ENCODE results near the gene CNTNAP5. TPM values are rescaled to one million over a fixed set of nuclear protein-coding genes. Genes with fewer than 3 reads are reported as not detected.

The CNTNAP5 gene
- total and polyA plus RNA-seq, 4 experiments from 2014 or later: not detected

DNA sequence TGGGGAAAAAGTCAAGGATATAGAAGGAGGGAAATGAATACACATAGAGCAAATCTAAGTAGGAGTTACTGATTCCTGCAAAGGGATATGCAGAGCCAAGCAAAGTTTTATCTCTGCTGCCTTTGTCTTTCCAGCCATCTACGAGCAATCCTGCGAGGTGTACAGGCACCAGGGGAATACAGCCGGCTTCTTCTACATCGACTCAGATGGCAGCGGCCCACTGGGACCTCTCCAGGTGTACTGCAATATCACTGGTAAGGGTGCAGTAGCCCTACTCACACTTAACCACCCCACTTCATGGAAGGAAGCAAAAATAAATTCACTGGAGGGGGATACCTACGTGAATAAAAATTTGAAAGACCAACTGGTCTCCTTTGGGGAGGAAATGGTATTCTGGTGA lies 584.6 kb downstream of the CNTNAP5 start:
- H3K36me3 ChIP-seq (ENCODE audit: insufficient read depth, low read length): no peaks in the 10 kb centered on the region
- Mint-ChIP-seq H3K27me3 (no peaks in the 10 kb centered on the region), H3K36me3 (no peaks in the 10 kb centered on the region), H3K9me3 (peaks cover 0 to 8% (median 3%) of the 10 kb centered on the region in 8 donors), H3K4me3 (no peak overlapping the region), H3K27ac (no peak overlapping the region), H3K4me1 (no peaks in the 10 kb centered on the region)
- peaks cover 0 to 4% of the 10 kb centered on the region in 2 donors for H3K9me3 ChIP-seq (ENCODE audit: control insufficient read depth in 1 of 2, low read length in 2 of 2)
- DNase-seq: no peak
- intact Hi-C loops (cut with micrococcal nuclease): no loop called here
- H3K27me3 ChIP-seq (ENCODE audit: insufficient read depth, low read length): no peaks in the 10 kb centered on the region
- H3K4me1 ChIP-seq (ENCODE audit: insufficient read depth, low read length): no peaks in the 10 kb centered on the region
- H3K27ac ChIP-seq (ENCODE audit: low read depth, low read length): no peak overlapping the region
- ChIA-PET POLR2A (ENCODE audit: partially characterized antibody) (no interaction called here), CTCF (ENCODE audit: partially characterized antibody) (no interaction called here)
- no peak overlapping the region for H3K4me3 ChIP-seq (ENCODE audit: low read length in 2 of 2)

DNA sequence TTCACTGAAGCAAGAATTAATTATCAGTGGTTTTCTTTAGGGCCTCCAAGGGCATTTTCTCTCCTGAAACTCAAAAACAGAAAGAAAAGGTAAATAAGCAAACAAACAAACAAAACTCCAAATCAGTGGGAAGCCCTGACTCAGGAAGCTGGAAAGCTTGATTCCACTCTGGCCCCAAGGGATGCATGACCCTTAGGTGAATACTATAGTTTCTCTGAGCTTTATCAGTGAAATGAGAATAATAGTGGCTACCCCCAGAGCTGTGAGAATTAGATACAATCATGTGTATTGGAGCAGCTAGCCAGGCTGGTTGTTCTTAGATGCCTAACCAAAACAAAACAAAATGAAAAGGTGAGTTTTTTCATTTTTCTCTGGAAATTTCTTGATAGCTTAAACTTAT lies 585.1 kb downstream of the CNTNAP5 start:
- Mint-ChIP-seq H3K27ac (no peak overlapping the region), H3K36me3 (no peaks in the 10 kb centered on the region), H3K4me3 (no peak overlapping the region), H3K9me3 (peaks cover 0 to 8% (median 3%) of the 10 kb centered on the region in 8 donors), H3K4me1 (no peaks in the 10 kb centered on the region), H3K27me3 (no peaks in the 10 kb centered on the region)
- intact Hi-C loops (cut with micrococcal nuclease): no loop called here
- ChIA-PET CTCF (ENCODE audit: partially characterized antibody) (no interaction called here), POLR2A (ENCODE audit: partially characterized antibody) (no interaction called here)
- Histone ChIP-seq H3K27me3 (ENCODE audit: insufficient read depth, low read length) (no peaks in the 10 kb centered on the region), H3K9me3 (ENCODE audit: control insufficient read depth in 1 of 2, low read length in 2 of 2) (peaks cover 0 to 4% of the 10 kb centered on the region in 2 donors), H3K4me1 (ENCODE audit: insufficient read depth, low read length) (no peaks in the 10 kb centered on the region), H3K36me3 (ENCODE audit: insufficient read depth, low read length) (no peaks in the 10 kb centered on the region), H3K4me3 (ENCODE audit: low read length in 2 of 2) (no peak overlapping the region), H3K27ac (ENCODE audit: low read depth, low read length) (no peak overlapping the region)
- DNase-seq: no peak

DNA sequence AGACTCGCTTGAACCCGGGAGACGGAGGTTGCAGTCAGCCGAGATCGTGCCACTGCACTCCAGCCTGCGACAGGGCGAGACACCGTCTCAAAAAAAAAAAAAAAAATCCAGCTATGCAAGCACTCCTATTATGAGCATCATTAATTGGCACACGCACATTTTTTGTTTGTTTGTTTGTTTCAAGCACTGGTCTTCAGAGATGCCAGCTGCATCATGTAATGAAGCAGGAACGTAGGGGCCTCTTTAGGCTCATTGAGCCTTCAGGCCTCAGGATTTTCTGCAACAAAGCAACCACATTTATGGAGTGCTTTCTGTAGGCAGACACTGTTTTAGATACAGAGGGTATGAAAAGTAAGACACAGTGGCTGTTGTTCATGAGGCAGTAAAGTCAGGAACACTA lies 585.8 kb downstream of the CNTNAP5 start:
- H3K27ac ChIP-seq (ENCODE audit: low read depth, low read length): no peak overlapping the region
- DNase-seq: no peak

DNA sequence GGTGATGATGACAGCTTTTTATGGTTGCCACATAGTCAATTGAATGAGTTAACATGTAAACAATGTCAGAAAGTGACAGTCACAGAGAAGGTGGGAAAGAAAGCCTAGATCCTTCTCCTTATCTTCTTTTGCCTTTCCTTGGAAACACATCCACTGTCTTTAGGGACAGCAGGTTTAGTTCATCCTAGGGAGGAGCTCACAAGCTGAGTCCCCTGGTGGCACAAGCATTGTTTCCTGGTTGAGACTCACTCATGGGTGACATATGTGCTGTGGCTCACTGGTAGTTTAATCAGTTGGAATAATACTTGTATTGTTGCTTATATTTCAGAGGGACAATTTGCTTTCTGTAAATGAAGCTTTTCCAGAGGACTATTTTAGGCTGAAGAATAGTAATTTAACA lies 598.5 kb downstream of the CNTNAP5 start:
- H3K9me3 ChIP-seq (ENCODE audit: control insufficient read depth in 1 of 2, low read length in 2 of 2): peaks cover 0 to 4% of the 10 kb centered on the region in 2 donors
- H3K36me3 ChIP-seq (ENCODE audit: insufficient read depth, low read length): no peaks in the 10 kb centered on the region
- intact Hi-C loops (cut with micrococcal nuclease): no loop called here
- H3K27me3 Mint-ChIP-seq: no peaks in the 10 kb centered on the region
- H3K27me3 ChIP-seq (ENCODE audit: insufficient read depth, low read length): no peaks in the 10 kb centered on the region
- no peaks in the 10 kb centered on the region for H3K4me1 ChIP-seq (ENCODE audit: insufficient read depth, low read length)
- no peaks in the 10 kb centered on the region for H3K4me1 Mint-ChIP-seq
- ChIA-PET POLR2A (ENCODE audit: partially characterized antibody) (no interaction called here), CTCF (ENCODE audit: partially characterized antibody) (no interaction called here)
- no peak overlapping the region for H3K27ac ChIP-seq (ENCODE audit: low read depth, low read length)
- no peak overlapping the region for H3K27ac Mint-ChIP-seq
- DNase-seq: no peak
- peaks cover 0 to 19% (median 3%) of the 10 kb centered on the region in 8 donors for H3K9me3 Mint-ChIP-seq
- no peaks in the 10 kb centered on the region for H3K36me3 Mint-ChIP-seq
- H3K4me3 ChIP-seq (ENCODE audit: low read length in 2 of 2): no peak overlapping the region
- H3K4me3 Mint-ChIP-seq: no peak overlapping the region

More for the DNA sequence above, 585.8 kb downstream of the CNTNAP5 start:
- H3K9me3 ChIP-seq (ENCODE audit: control insufficient read depth in 1 of 2, low read length in 2 of 2): peaks cover 0 to 4% of the 10 kb centered on the region in 2 donors
- no peaks in the 10 kb centered on the region for H3K36me3 Mint-ChIP-seq
- H3K9me3 Mint-ChIP-seq: peaks cover 0 to 8% (median 3%) of the 10 kb centered on the region in 8 donors
- no peak overlapping the region for H3K4me3 Mint-ChIP-seq
- no peaks in the 10 kb centered on the region for H3K36me3 ChIP-seq (ENCODE audit: insufficient read depth, low read length)
- H3K27ac Mint-ChIP-seq: no peak overlapping the region
- intact Hi-C loops (cut with micrococcal nuclease): no loop called here
- H3K4me1 ChIP-seq (ENCODE audit: insufficient read depth, low read length): no peaks in the 10 kb centered on the region
- H3K27me3 ChIP-seq (ENCODE audit: insufficient read depth, low read length): no peaks in the 10 kb centered on the region
- CTCF ChIA-PET (ENCODE audit: partially characterized antibody): interaction anchor here (0.6 kb wide), 1 partner anchor 696 kb away, joined by 3 read pairs; no protein-coding TSS in a partner anchor
- no peak overlapping the region for H3K4me3 ChIP-seq (ENCODE audit: low read length in 2 of 2)
- POLR2A ChIA-PET (ENCODE audit: partially characterized antibody): no interaction called here
- no peaks in the 10 kb centered on the region for H3K4me1 Mint-ChIP-seq
- H3K27me3 Mint-ChIP-seq: no peaks in the 10 kb centered on the region

DNA sequence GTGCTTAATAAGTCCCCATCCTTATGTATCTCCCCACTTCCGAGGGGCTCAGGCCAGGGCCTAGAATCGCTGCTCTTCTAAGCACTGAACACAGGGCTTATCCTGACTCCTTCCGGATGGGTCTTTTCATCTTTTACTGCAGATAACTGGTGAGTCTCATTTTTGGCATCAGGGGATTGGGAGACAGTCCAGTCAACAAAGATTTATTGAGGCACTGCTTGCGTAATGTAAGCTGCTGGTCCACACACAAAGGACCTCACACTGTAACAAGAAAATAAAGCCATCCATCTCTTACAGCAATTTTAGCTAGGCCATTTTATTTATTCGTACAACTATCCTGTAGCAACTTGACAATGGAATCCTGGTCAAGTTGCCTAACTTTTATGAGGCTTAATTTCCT lies 600.5 kb downstream of the CNTNAP5 start:
- Mint-ChIP-seq H3K9me3 (peaks cover 0 to 13% (median 5%) of the 10 kb centered on the region in 8 donors), H3K4me1 (no peaks in the 10 kb centered on the region), H3K27ac (no peak overlapping the region), H3K36me3 (no peaks in the 10 kb centered on the region), H3K4me3 (no peak overlapping the region), H3K27me3 (no peaks in the 10 kb centered on the region)
- Histone ChIP-seq H3K27me3 (ENCODE audit: insufficient read depth, low read length) (no peaks in the 10 kb centered on the region), H3K4me3 (ENCODE audit: low read length in 2 of 2) (no peak overlapping the region), H3K9me3 (ENCODE audit: control insufficient read depth in 1 of 2, low read length in 2 of 2) (peaks cover 0 to 4% of the 10 kb centered on the region in 2 donors), H3K4me1 (ENCODE audit: insufficient read depth, low read length) (no peaks in the 10 kb centered on the region), H3K36me3 (ENCODE audit: insufficient read depth, low read length) (no peaks in the 10 kb centered on the region), H3K27ac (ENCODE audit: low read depth, low read length) (no peak overlapping the region)
- CTCF ChIA-PET (ENCODE audit: partially characterized antibody): no interaction called here
- POLR2A ChIA-PET (ENCODE audit: partially characterized antibody): no interaction called here
- no peak for DNase-seq
- intact Hi-C loops (cut with micrococcal nuclease): no loop called here

DNA sequence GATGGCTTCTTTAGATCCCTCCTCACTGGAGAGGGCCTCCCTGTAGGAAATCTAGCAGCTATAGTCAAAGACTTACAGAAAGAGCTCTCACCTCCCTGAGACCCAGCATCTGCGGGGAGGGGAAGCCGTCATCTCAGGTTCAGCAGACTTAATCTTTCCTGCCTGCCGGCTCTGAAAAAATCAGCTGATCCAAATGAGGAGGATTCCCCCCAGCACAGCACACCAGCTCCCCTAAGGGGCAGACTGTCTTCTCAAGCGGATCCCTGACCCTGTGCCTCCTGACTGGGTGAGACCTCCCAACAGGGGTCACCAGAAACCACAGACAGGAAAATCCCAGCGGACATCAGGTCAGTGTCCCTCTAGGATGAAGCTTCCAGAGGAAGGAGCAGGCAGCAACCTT lies 601.9 kb downstream of the CNTNAP5 start:
- POLR2A ChIA-PET (ENCODE audit: partially characterized antibody): no interaction called here
- no peaks in the 10 kb centered on the region for H3K36me3 ChIP-seq (ENCODE audit: insufficient read depth, low read length)
- no peak overlapping the region for H3K4me3 ChIP-seq (ENCODE audit: low read length in 2 of 2)
- H3K4me3 Mint-ChIP-seq: no peak overlapping the region
- DNase-seq: no peak
- no peaks in the 10 kb centered on the region for H3K27me3 Mint-ChIP-seq
- CTCF ChIA-PET (ENCODE audit: partially characterized antibody): no interaction called here
- no peak overlapping the region for H3K27ac ChIP-seq (ENCODE audit: low read depth, low read length)
- no peak overlapping the region for H3K27ac Mint-ChIP-seq
- H3K27me3 ChIP-seq (ENCODE audit: insufficient read depth, low read length): no peaks in the 10 kb centered on the region
- intact Hi-C loops (cut with micrococcal nuclease): no loop called here
- H3K4me1 Mint-ChIP-seq: no peaks in the 10 kb centered on the region
- H3K4me1 ChIP-seq (ENCODE audit: insufficient read depth, low read length): no peaks in the 10 kb centered on the region
- peaks cover 0 to 15% (median 5%) of the 10 kb centered on the region in 8 donors for H3K9me3 Mint-ChIP-seq
- H3K36me3 Mint-ChIP-seq: no peaks in the 10 kb centered on the region
- H3K9me3 ChIP-seq (ENCODE audit: control insufficient read depth in 1 of 2, low read length in 2 of 2): no peaks in the 10 kb centered on the region

DNA sequence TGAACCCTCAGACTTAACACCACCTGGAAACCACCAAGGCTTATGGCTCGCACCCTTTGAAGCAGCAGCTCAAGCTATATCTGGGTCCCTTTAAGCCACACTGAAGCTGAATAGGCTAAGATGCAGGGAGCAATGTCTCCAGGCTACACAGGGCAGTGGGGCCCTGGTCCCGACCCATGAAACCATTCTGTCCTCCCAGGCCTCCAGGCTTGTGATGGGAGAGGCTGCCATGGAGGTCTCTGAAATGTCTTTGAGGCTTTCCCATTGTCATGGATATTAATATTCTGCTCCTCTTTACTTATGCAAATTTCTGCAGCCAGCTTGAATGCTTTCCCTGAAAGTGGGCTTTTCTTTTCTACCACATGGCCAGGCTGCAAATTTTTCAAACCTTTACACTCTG lies 608.7 kb downstream of the CNTNAP5 start:
- Histone ChIP-seq H3K27ac (ENCODE audit: low read depth, low read length) (no peak overlapping the region), H3K4me1 (ENCODE audit: insufficient read depth, low read length) (no peaks in the 10 kb centered on the region), H3K4me3 (ENCODE audit: low read length in 2 of 2) (no peak overlapping the region), H3K27me3 (ENCODE audit: insufficient read depth, low read length) (no peaks in the 10 kb centered on the region), H3K9me3 (ENCODE audit: control insufficient read depth in 1 of 2, low read length in 2 of 2) (no peaks in the 10 kb centered on the region), H3K36me3 (ENCODE audit: insufficient read depth, low read length) (no peaks in the 10 kb centered on the region)
- no peak for DNase-seq
- Mint-ChIP-seq H3K9me3 (peaks cover 5 to 18% (median 9%) of the 10 kb centered on the region in 8 donors), H3K36me3 (no peaks in the 10 kb centered on the region), H3K4me3 (no peak overlapping the region), H3K27ac (no peak overlapping the region), H3K27me3 (no peaks in the 10 kb centered on the region), H3K4me1 (no peaks in the 10 kb centered on the region)
- intact Hi-C loops (cut with micrococcal nuclease): no loop called here
- ChIA-PET CTCF (ENCODE audit: partially characterized antibody) (no interaction called here), POLR2A (ENCODE audit: partially characterized antibody) (no interaction called here)

DNA sequence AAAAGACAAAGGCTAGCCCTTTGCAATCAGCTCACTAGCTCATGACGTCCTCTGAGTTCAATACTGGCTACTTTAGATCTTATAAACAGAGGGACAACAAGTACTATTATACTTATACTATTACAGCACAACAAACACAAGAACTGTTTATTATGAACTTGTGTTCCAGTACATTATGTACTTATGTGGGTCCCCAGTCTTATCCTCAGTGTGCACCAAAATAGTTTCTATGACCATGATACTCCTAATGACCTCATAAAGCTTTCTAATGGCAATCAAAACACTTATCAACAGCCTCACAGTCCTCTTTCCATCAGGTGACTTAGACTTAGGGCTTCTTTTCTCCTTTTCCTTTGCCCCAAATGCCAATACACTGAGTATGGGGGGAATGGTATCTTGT lies 614.4 kb downstream of the CNTNAP5 start:
- Histone ChIP-seq H3K27ac (ENCODE audit: low read depth, low read length) (no peak overlapping the region), H3K4me1 (ENCODE audit: insufficient read depth, low read length) (no peaks in the 10 kb centered on the region), H3K36me3 (ENCODE audit: insufficient read depth, low read length) (no peaks in the 10 kb centered on the region), H3K27me3 (ENCODE audit: insufficient read depth, low read length) (no peaks in the 10 kb centered on the region), H3K9me3 (ENCODE audit: control insufficient read depth in 1 of 2, low read length in 2 of 2) (no peaks in the 10 kb centered on the region), H3K4me3 (ENCODE audit: low read length in 2 of 2) (no peak overlapping the region)
- no peak overlapping the region for H3K4me3 Mint-ChIP-seq
- H3K27me3 Mint-ChIP-seq: no peaks in the 10 kb centered on the region
- ChIA-PET POLR2A (ENCODE audit: partially characterized antibody) (no interaction called here), CTCF (ENCODE audit: partially characterized antibody) (interaction anchor here (0.9 kb wide), 1 partner anchor 10 kb away, joined by 3 read pairs; no protein-coding TSS in a partner anchor)
- H3K4me1 Mint-ChIP-seq: no peaks in the 10 kb centered on the region
- H3K27ac Mint-ChIP-seq: no peak overlapping the region
- peaks cover 0 to 11% (median 5%) of the 10 kb centered on the region in 8 donors for H3K9me3 Mint-ChIP-seq
- intact Hi-C loops (cut with micrococcal nuclease): no loop called here
- no peak for DNase-seq
- no peaks in the 10 kb centered on the region for H3K36me3 Mint-ChIP-seq
